Measurements from ENCODE around the gene KCNJ15. TPM values are rescaled to one million over a fixed set of nuclear protein-coding genes. Genes with fewer than 3 reads are reported as not detected.

KCNJ15 gene
- polyA plus RNA-seq, 3 donors = 4.5 to 26.5 (median 8.0) TPM

- Histone ChIP-seq H3K9me3 (replicated peaks in 1 of 2; ENCODE audit: control insufficient read depth in 1 of 2, insufficient read depth in 1 of 2, low read length in 2 of 2) (no peaks in the 10 kb centered on the region), H3K27ac (ENCODE audit: low read depth in 1 of 2, low read length in 2 of 2) (no peak overlapping the region), H3K36me3 (replicated peaks in 1 of 2; ENCODE audit: control insufficient read depth in 1 of 2, insufficient read depth in 2 of 2, low read length in 2 of 2) (no peaks in the 10 kb centered on the region), H3K79me2 (ENCODE audit: insufficient read depth, low read length) (no peaks in the 10 kb centered on the region), H3K4me1 (ENCODE audit: control insufficient read depth in 1 of 2, insufficient read depth in 2 of 2, low read length in 2 of 2) (peaks cover 47 to 65% of the 10 kb centered on the region in 2 donors), H3K4me3 (replicated peaks in 1 of 3; ENCODE audit: low read depth in 2 of 3, low read length in 3 of 3) (no peak overlapping the region), H3K27me3 (ENCODE audit: control insufficient read depth in 2 of 2, insufficient read depth in 2 of 2, low read length in 2 of 2) (no peaks in the 10 kb centered on the region), H3K9ac (ENCODE audit: insufficient read depth, low read length, poor library complexity, severe bottlenecking) (no peak overlapping the region), H3K4me2 (replicated peaks; ENCODE audit: extremely low read depth, low read length, poor library complexity, severe bottlenecking) (no peak overlapping the region), H4K20me1 (ENCODE audit: insufficient read depth, low read length) (no peaks in the 10 kb centered on the region), H2AFZ (ENCODE audit: insufficient read depth, low read depth, low read length, poor library complexity, severe bottlenecking) (no peak overlapping the region)
- Mint-ChIP-seq H3K36me3 (peaks cover 0 to 5% of the 10 kb centered on the region in 2 donors), H3K27ac (no peak overlapping the region), H3K4me3 (no peak overlapping the region), H3K27me3 (ENCODE audit: low read depth in 3 of 3) (peaks cover 0 to 1% (median 0%) of the 10 kb centered on the region in 3 donors), H3K9me3 (peaks cover under 1 to 4% (median 2%) of the 10 kb centered on the region in 7 donors), H3K4me1 (peaks cover 64% of the 10 kb centered on the region)
- no peak for DNase-seq
- intact Hi-C loops (cut with micrococcal nuclease) = loop anchor here in 1 of 2 donors (5.0 to 10.0 kb wide), 2 partner anchors 40 to 73 kb away; no protein-coding TSS in a partner anchor
- TF ChIP-seq CTCF (IDR thresholded peaks at IDR 0.05) = no peak
- no CpG with 5 or more reads among the region's 2 CpGs for WGBS (ENCODE audit: insufficient coverage)
Observed at GRCh38 chr21:38261851-38262250, 5.1 kb downstream of the KCNJ15 start.

- Histone ChIP-seq H3K27ac (ENCODE audit: low read depth in 1 of 2, low read length in 2 of 2) (no peak overlapping the region), H3K4me2 (replicated peaks; ENCODE audit: extremely low read depth, low read length, poor library complexity, severe bottlenecking) (no peak overlapping the region), H3K4me3 (replicated peaks in 1 of 3; ENCODE audit: low read depth in 2 of 3, low read length in 3 of 3) (no peak overlapping the region), H3K27me3 (ENCODE audit: control insufficient read depth in 2 of 2, insufficient read depth in 2 of 2, low read length in 2 of 2) (no peaks in the 10 kb centered on the region), H3K36me3 (replicated peaks in 1 of 2; ENCODE audit: control insufficient read depth in 1 of 2, insufficient read depth in 2 of 2, low read length in 2 of 2) (no peaks in the 10 kb centered on the region), H4K20me1 (ENCODE audit: insufficient read depth, low read length) (no peaks in the 10 kb centered on the region), H3K9me3 (replicated peaks in 1 of 2; ENCODE audit: control insufficient read depth in 1 of 2, insufficient read depth in 1 of 2, low read length in 2 of 2) (no peaks in the 10 kb centered on the region), H3K4me1 (ENCODE audit: control insufficient read depth in 1 of 2, insufficient read depth in 2 of 2, low read length in 2 of 2) (peaks cover 47 to 65% of the 10 kb centered on the region in 2 donors), H2AFZ (ENCODE audit: insufficient read depth, low read depth, low read length, poor library complexity, severe bottlenecking) (no peak overlapping the region), H3K79me2 (ENCODE audit: insufficient read depth, low read length) (no peaks in the 10 kb centered on the region), H3K9ac (ENCODE audit: insufficient read depth, low read length, poor library complexity, severe bottlenecking) (no peak overlapping the region)
- Mint-ChIP-seq H3K4me1 (peaks cover 64% of the 10 kb centered on the region), H3K9me3 (peaks cover 2 to 4% (median 3%) of the 10 kb centered on the region in 7 donors), H3K27ac (peak overlapping the region in 2 of 7 donors; percentile 46 to 58), H3K4me3 (peak overlapping the region in 1 of 2 donors; percentile 19), H3K27me3 (ENCODE audit: low read depth in 3 of 3) (peaks cover 0 to 1% (median 0%) of the 10 kb centered on the region in 3 donors), H3K36me3 (peaks cover 0 to 7% of the 10 kb centered on the region in 2 donors)
- intact Hi-C loops (cut with micrococcal nuclease) = loop anchor here in 1 of 2 donors (5.0 to 10.0 kb wide), 2 partner anchors 41 to 71 kb away; no protein-coding TSS in a partner anchor
- 95% methylated on average over 4 of the region's 8 CpGs for WGBS (ENCODE audit: insufficient coverage)
- no peak for TF ChIP-seq CTCF (IDR thresholded peaks at IDR 0.05)
- DNase-seq = no peak
Observed at GRCh38 chr21:38263493-38263892, 6.7 kb downstream of the KCNJ15 start.
